Body of pancreas (tissue), 4 donors: ENCODE measurements around the gene MCM8.

ENCODE experiments used
- POLR2A ChIP-seq, 3 donors: fragments of 450-650 bp; IDR thresholded peaks; one replicate each; pipeline ENCODE4 v1.6.1; 2016; ENCODE audit warnings: antibody characterized with exemption in 3 of 3, mild to moderate bottlenecking in 2 of 3
- TF ChIP-seq, protein P1 (sequence below), 7 experiments: fragments of 450-650 bp in 4 of 7; fragments of 200-600 bp in 3 of 7; sonication (generic) in 3 of 7; IDR thresholded peaks; one replicate each; pipeline ENCODE4 v1.5.1; 2016 to 2019; ENCODE audit warnings: antibody characterized with exemption in 7 of 7

DNA sequence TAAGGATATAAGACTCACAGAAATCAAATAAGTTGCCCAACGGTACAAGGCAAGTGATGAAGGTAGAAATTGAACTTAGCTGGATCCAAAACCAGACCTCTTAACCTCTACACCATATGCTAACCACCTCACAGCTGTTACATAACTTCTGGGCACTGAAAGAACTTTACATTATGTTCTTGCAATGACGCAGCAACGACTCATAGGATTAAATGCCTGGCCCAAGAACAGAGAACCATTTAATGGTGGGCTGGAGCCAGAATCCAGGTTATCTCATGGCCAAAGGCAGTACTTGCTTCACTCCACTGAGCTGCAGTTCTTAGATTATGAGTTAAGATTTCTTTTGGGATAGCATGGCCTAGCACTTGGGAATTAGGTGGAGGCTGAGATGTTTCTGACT, 4.5 kb upstream of the MCM8 start:
- TF ChIP-seq, protein P1, sequence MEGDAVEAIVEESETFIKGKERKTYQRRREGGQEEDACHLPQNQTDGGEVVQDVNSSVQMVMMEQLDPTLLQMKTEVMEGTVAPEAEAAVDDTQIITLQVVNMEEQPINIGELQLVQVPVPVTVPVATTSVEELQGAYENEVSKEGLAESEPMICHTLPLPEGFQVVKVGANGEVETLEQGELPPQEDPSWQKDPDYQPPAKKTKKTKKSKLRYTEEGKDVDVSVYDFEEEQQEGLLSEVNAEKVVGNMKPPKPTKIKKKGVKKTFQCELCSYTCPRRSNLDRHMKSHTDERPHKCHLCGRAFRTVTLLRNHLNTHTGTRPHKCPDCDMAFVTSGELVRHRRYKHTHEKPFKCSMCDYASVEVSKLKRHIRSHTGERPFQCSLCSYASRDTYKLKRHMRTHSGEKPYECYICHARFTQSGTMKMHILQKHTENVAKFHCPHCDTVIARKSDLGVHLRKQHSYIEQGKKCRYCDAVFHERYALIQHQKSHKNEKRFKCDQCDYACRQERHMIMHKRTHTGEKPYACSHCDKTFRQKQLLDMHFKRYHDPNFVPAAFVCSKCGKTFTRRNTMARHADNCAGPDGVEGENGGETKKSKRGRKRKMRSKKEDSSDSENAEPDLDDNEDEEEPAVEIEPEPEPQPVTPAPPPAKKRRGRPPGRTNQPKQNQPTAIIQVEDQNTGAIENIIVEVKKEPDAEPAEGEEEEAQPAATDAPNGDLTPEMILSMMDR (IDR thresholded peaks at IDR 0.05): no peak
- no peak for TF ChIP-seq POLR2A (IDR thresholded peaks at IDR 0.05)
